OCI-LY3 (cell line): ENCODE data around the gene ANGPTL3.

ENCODE experiments used
- H2AFZ ChIP-seq: fragments of 200-600, 300-600 bp; shearing (Covaris generic); 2 replicates; pipeline ENCODE4 v1.6.0; 2014; ENCODE audit warnings: antibody characterized with exemption, low read depth, low read length
- H3K27ac ChIP-seq: fragments of 200-600, 300-600 bp; sonication (generic); 2 replicates; pipeline ENCODE4 v1.5.1; 2014; ENCODE audit warnings: mild to moderate bottlenecking, low read length, moderate library complexity, mixed read lengths
- H3K27me3 ChIP-seq: fragments of 200-600, 300-600 bp; sonication (generic); 2 replicates; pipeline ENCODE4 v1.6.1; 2014; ENCODE audit warnings: low read depth, low read length, mixed read lengths
- H3K36me3 ChIP-seq: fragments of 200-600, 300-600 bp; sonication (generic); replicated peaks from 2 replicates; pipeline ENCODE3; 2014; ENCODE audit warnings: low read depth, low read length, mixed read lengths
- H3K4me1 ChIP-seq: fragments of 300-600, 200-600 bp; sonication (generic); 2 replicates; pipeline ENCODE4 v1.6.1; 2014; ENCODE audit warnings: low read length, mixed read lengths
- H3K4me2 ChIP-seq: fragments of 200-600, 300-600 bp; sonication (generic); 2 replicates; pipeline ENCODE4 v1.6.1; 2014; ENCODE audit warnings: low read length, mixed read lengths
- H3K4me3 ChIP-seq: fragments of 300-600, 200-600 bp; sonication (generic); 2 replicates; pipeline ENCODE4 v1.5.1; 2014; ENCODE audit warnings: antibody characterized with exemption, mild to moderate bottlenecking, low read length, moderate library complexity
- H3K79me2 ChIP-seq: fragments of 300-600, 200-600 bp; shearing (Covaris generic); 2 replicates; pipeline ENCODE4 v1.6.1; 2014; ENCODE audit warnings: mild to moderate bottlenecking, low read length, mixed read lengths
- H3K9ac ChIP-seq: fragments of 300-600, 200-600 bp; shearing (Covaris generic); 2 replicates; pipeline ENCODE4 v1.6.0; 2014; ENCODE audit warnings: mild to moderate bottlenecking, low read length, moderate library complexity
- H3K9me3 ChIP-seq: fragments of 200-600, 300-600 bp; shearing (Covaris generic); 2 replicates; pipeline ENCODE4 v1.6.1; 2014; ENCODE audit warnings: low read length, mixed read lengths; ENCODE audit not compliant: insufficient read depth
- H4K20me1 ChIP-seq: fragments of 200-600, 300-600 bp; sonication (generic); 2 replicates; pipeline ENCODE4 v1.6.1; 2016; ENCODE audit warnings: low read length, mixed read lengths; ENCODE audit not compliant: insufficient read depth
- EZH2phosphoT487 ChIP-seq: fragments of 200-600 bp; shearing (Covaris generic); IDR thresholded peaks from 2 replicates; pipeline ENCODE4 v1.6.1; 2018; ENCODE audit warnings: antibody characterized with exemption, mixed run types, low read depth
- TF ChIP-seq, protein P1 (sequence below): fragments of 200-600, 300-600 bp; sonication (generic); IDR thresholded peaks from 2 replicates; pipeline ENCODE4 v1.5.1; 2014; ENCODE audit warnings: antibody characterized with exemption, low read length, low read depth

The ANGPTL3 gene

DNA sequence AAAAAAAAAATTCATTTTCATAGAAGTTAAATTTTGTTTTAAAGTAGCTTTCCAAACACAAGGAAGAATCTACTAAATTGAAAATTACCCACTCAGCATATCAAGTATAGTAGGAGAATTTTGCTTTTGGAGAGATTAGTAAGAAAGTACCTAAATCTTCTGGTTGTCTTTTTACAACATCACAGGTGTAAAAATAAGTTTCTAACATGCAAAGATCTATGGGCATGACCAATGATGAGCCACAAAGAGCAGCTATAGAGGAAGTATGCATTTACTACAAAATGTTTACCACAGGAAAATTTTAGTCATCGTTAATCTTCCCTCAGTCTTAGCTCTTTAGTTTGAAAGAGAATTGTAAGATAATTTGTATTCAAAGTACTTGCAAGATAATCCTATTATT, 28.1 kb downstream of the ANGPTL3 start:
- H3K27ac ChIP-seq = no peak overlapping the region
- no peaks in the 10 kb centered on the region for H3K79me2 ChIP-seq
- H3K4me2 ChIP-seq = peak overlapping the region; percentile 23
- no peaks in the 10 kb centered on the region for H3K36me3 ChIP-seq
- H4K20me1 ChIP-seq = no peaks in the 10 kb centered on the region
- H3K9ac ChIP-seq = no peak overlapping the region
- peaks cover 15% of the 10 kb centered on the region for H3K4me1 ChIP-seq
- H3K27me3 ChIP-seq = no peaks in the 10 kb centered on the region
- H2AFZ ChIP-seq = no peak overlapping the region
- H3K9me3 ChIP-seq = no peaks in the 10 kb centered on the region
- TF ChIP-seq, protein P1, sequence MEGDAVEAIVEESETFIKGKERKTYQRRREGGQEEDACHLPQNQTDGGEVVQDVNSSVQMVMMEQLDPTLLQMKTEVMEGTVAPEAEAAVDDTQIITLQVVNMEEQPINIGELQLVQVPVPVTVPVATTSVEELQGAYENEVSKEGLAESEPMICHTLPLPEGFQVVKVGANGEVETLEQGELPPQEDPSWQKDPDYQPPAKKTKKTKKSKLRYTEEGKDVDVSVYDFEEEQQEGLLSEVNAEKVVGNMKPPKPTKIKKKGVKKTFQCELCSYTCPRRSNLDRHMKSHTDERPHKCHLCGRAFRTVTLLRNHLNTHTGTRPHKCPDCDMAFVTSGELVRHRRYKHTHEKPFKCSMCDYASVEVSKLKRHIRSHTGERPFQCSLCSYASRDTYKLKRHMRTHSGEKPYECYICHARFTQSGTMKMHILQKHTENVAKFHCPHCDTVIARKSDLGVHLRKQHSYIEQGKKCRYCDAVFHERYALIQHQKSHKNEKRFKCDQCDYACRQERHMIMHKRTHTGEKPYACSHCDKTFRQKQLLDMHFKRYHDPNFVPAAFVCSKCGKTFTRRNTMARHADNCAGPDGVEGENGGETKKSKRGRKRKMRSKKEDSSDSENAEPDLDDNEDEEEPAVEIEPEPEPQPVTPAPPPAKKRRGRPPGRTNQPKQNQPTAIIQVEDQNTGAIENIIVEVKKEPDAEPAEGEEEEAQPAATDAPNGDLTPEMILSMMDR = no peak
- no peak for TF ChIP-seq EZH2phosphoT487
- no peak overlapping the region for H3K4me3 ChIP-seq

DNA sequence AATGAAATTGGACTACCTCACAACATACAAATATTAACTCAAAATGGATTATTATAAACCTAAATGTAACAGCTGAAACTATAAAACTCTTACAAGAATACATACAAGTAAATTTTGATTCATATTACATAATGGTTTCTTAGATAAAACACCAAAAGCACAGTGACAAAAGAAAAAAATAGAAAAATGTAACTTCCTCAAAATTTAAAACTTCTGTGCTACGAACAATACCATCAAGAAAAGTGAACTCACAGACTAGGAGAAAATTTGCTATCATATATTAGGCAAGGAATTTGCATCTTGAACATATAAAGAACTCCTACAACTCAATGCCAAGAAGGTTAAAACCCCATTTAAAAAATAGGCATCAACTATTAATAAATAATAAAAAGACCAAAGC, 31.2 kb downstream of the ANGPTL3 start:
- H3K4me1 ChIP-seq = peaks cover 8% of the 10 kb centered on the region
- no peak overlapping the region for H3K9ac ChIP-seq
- H3K4me3 ChIP-seq = no peak overlapping the region
- H3K36me3 ChIP-seq = peaks cover 3% of the 10 kb centered on the region
- H3K27me3 ChIP-seq = no peaks in the 10 kb centered on the region
- H3K79me2 ChIP-seq = no peaks in the 10 kb centered on the region
- TF ChIP-seq EZH2phosphoT487 = no peak
- TF ChIP-seq, protein P1 = no peak
- no peaks in the 10 kb centered on the region for H3K9me3 ChIP-seq
- no peak overlapping the region for H3K27ac ChIP-seq
- H2AFZ ChIP-seq = no peak overlapping the region
- no peaks in the 10 kb centered on the region for H4K20me1 ChIP-seq
- H3K4me2 ChIP-seq = no peak overlapping the region

- no peak for TF ChIP-seq EZH2phosphoT487
- TF ChIP-seq, protein P1 = no peak
- Histone ChIP-seq H3K36me3 (peaks cover 3% of the 10 kb centered on the region), H2AFZ (no peak overlapping the region), H3K27me3 (no peaks in the 10 kb centered on the region), H3K79me2 (no peaks in the 10 kb centered on the region), H3K4me1 (no peaks in the 10 kb centered on the region), H4K20me1 (no peaks in the 10 kb centered on the region), H3K4me3 (no peak overlapping the region), H3K27ac (no peak overlapping the region), H3K4me2 (no peak overlapping the region), H3K9me3 (no peaks in the 10 kb centered on the region), H3K9ac (no peak overlapping the region)
Measured at GRCh38 chr1:62637392-62638105, 40.2 kb downstream of the ANGPTL3 start.

DNA sequence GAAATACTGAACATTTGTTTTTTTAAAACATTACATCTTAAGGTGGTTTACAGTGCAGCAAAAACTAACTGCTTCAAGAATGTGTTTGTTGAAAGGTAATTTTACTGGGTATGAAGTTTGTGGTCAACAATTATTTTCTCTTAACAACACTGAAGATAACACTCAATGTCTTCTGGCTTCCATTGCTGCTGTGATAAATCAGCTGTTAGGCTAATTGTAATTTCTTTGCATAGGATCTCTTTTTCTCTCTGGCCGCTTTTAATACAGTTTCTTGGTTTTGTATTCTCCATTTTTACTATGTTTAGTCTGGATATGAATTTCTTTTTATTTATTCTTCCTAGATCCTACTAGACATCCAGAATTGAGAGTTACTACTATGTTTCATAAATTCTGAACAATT, 46.0 kb downstream of the ANGPTL3 start:
- H3K9ac ChIP-seq = no peak overlapping the region
- H3K4me3 ChIP-seq = no peak overlapping the region
- H3K27ac ChIP-seq = no peak overlapping the region
- H3K36me3 ChIP-seq = peaks cover 5% of the 10 kb centered on the region
- no peak overlapping the region for H3K4me2 ChIP-seq
- H3K9me3 ChIP-seq = no peaks in the 10 kb centered on the region
- no peaks in the 10 kb centered on the region for H3K79me2 ChIP-seq
- H4K20me1 ChIP-seq = no peaks in the 10 kb centered on the region
- no peak overlapping the region for H2AFZ ChIP-seq
- no peaks in the 10 kb centered on the region for H3K27me3 ChIP-seq
- H3K4me1 ChIP-seq = no peaks in the 10 kb centered on the region
- TF ChIP-seq EZH2phosphoT487 = no peak
- TF ChIP-seq, protein P1 = no peak
